ENCODE results near the gene PPP1R14D.

The PPP1R14D gene

GRCh38 chr15:40819048-40819447 lies 9.5 kb downstream of the PPP1R14D start:
- no peak for DNase-seq (ENCODE audit: low spot score)

- DNase-seq (ENCODE audit: low spot score) = no peak
These were observed 13.3 kb downstream of the PPP1R14D start for GRCh38 chr15:40815042-40815698.

GRCh38 chr15:40812721-40813425 lies 15.6 kb downstream of the PPP1R14D start:
- no peak for DNase-seq (ENCODE audit: low spot score)

GRCh38 chr15:40808861-40809450 lies 19.6 kb downstream of the PPP1R14D start:
- no peak for DNase-seq (ENCODE audit: low spot score)

- DNase-seq (ENCODE audit: low spot score) = no peak
These were observed 20.5 kb downstream of the PPP1R14D start for GRCh38 chr15:40807888-40808461.

- peak; percentile 96 for DNase-seq (ENCODE audit: low spot score)
These were observed 21.2 kb downstream of the PPP1R14D start, which contains the start of the genes DNAJC17 and ZFYVE19 for GRCh38 chr15:40807028-40807887. Gene DNAJC17, minus strand, starts transcription at chr15:40807473. Its CDS starts 27 bp downstream, at chr15:40807446. Gene ZFYVE19, plus strand, starts transcription at chr15:40807089. Its CDS starts 501 bp downstream, at chr15:40807590.

GRCh38 chr15:40806672-40807027 lies 21.9 kb downstream of the PPP1R14D start:
- DNase-seq (ENCODE audit: low spot score) = no peak

GRCh38 chr15:40803688-40804087 lies 24.8 kb downstream of the PPP1R14D start:
- DNase-seq (ENCODE audit: low spot score) = no peak

- no peak for DNase-seq (ENCODE audit: low spot score)
These were observed 25.4 kb downstream of the PPP1R14D start for GRCh38 chr15:40803076-40803475.

- DNase-seq (ENCODE audit: low spot score) = no peak
These were observed 29.0 kb downstream of the PPP1R14D start for GRCh38 chr15:40799523-40799922.

GRCh38 chr15:40796512-40796911 lies 32.0 kb downstream of the PPP1R14D start:
- no peak for DNase-seq (ENCODE audit: low spot score)

GRCh38 chr15:40796041-40796440 lies 32.5 kb downstream of the PPP1R14D start:
- DNase-seq (ENCODE audit: low spot score) = no peak

- DNase-seq (ENCODE audit: low spot score) = peak; percentile 73
These were observed 35.1 kb downstream of the PPP1R14D start for GRCh38 chr15:40793216-40793989.

GRCh38 chr15:40792394-40792793 lies 36.1 kb downstream of the PPP1R14D start:
- no peak for DNase-seq (ENCODE audit: low spot score)

GRCh38 chr15:40790718-40791117 lies 37.8 kb downstream of the PPP1R14D start:
- no peak for DNase-seq (ENCODE audit: low spot score)

- no peak for DNase-seq (ENCODE audit: low spot score)
These were observed 38.5 kb downstream of the PPP1R14D start for GRCh38 chr15:40789999-40790398.

GRCh38 chr15:40789119-40789518 lies 39.4 kb downstream of the PPP1R14D start:
- DNase-seq (ENCODE audit: low spot score) = no peak

GRCh38 chr15:40787991-40788390 lies 40.5 kb downstream of the PPP1R14D start:
- DNase-seq (ENCODE audit: low spot score) = no peak

GRCh38 chr15:40787344-40787841 lies 41.1 kb downstream of the PPP1R14D start:
- DNase-seq (ENCODE audit: low spot score) = peak; percentile 65

- DNase-seq (ENCODE audit: low spot score) = no peak
These were observed 42.7 kb downstream of the PPP1R14D start for GRCh38 chr15:40785814-40786213.

- DNase-seq (ENCODE audit: low spot score) = no peak
These were observed 43.3 kb downstream of the PPP1R14D start for GRCh38 chr15:40785164-40785563.
